Esophagus squamous epithelium (tissue), 5 donors: Measurements from ENCODE around the gene ZBTB2. TPM values are rescaled to one million over a fixed set of nuclear protein-coding genes. Genes with fewer than 3 reads are reported as not detected.

Source experiments
- DNase-seq: peaks from one replicate; lab custom pipeline; 2025; lab: John Stamatoyannopoulos, UW
- H3K27ac ChIP-seq, 4 donors: fragments of 200-600 bp; sonication (generic); one replicate each; pipeline ENCODE4 v1.5.1; 2016 to 2019; ENCODE audit warnings: mild to moderate bottlenecking in 1 of 4
- H3K27me3 ChIP-seq, 4 donors: fragments of 200-600 bp; sonication (generic); 1 replicate in 3 of 4; 2 replicates in 1 of 4; pipeline versions ENCODE4 v1.5.1 to v1.6.0; 2017 to 2021; ENCODE audit warnings: antibody characterized with exemption in 1 of 4
- H3K36me3 ChIP-seq, 3 donors: fragments of 200-600 bp; sonication (generic); one replicate each; pipeline ENCODE4 v1.5.1; 2016 to 2019
- H3K4me1 ChIP-seq, 3 donors: fragments of 200-600 bp; sonication (generic); one replicate each; pipeline ENCODE4 v1.5.1; 2017 to 2019
- H3K4me3 ChIP-seq, 4 donors: fragments of 200-600 bp; sonication (generic); 1 replicate in 3 of 4; 2 replicates in 1 of 4; pipeline ENCODE4 v1.5.1; 2016 to 2019; ENCODE audit warnings: mild to moderate bottlenecking in 2 of 4, moderate library complexity in 1 of 4
- H3K9me3 ChIP-seq, 3 donors: fragments of 200-600 bp; sonication (generic); one replicate each; pipeline ENCODE4 v1.5.1; 2016 to 2019
- POLR2A ChIP-seq, 4 donors: fragments of 450-650 bp; IDR thresholded peaks; one replicate each; pipeline ENCODE4 v1.6.1; 2017; ENCODE audit warnings: antibody characterized with exemption in 4 of 4, mild to moderate bottlenecking in 4 of 4, moderate library complexity in 3 of 4
- WGBS, 2 donors: methylation state at CpG; one replicate each; pipeline ENCODE4 v1.1.5; 2018; 5-methylcytosine and 5-hydroxymethylcytosine counted together
- intact Hi-C: fragments of 100-400 bp; cut with DNase I; formaldehyde crosslinking; loops from one replicate; pipeline ENCODE4 v1.15.0; 2022
- total RNA-seq, 4 donors: library from RNA; depleted of rRNA; stranded (reverse); fragments of >200 nt; gene quantifications; one replicate each; pipeline ENCODE4 v1.1.0, GENCODE V29; 2016
- TF ChIP-seq, protein P1 (sequence below), 6 experiments: fragments of 450-650 bp in 4 of 6; fragments of 200-600 bp in 2 of 6; sonication (generic) in 2 of 6; IDR thresholded peaks; one replicate each; pipeline ENCODE4 v1.5.1; 2016 to 2019; ENCODE audit warnings: antibody characterized with exemption in 6 of 6, mild to moderate bottlenecking in 4 of 6, moderate library complexity in 4 of 6
- donor health status: DM: yes; HTN: yes; CAD: no.

ZBTB2 gene
- total RNA-seq, 4 donors from 2014 or later: 4.2 to 11.3 (median 7.4) TPM

DNA sequence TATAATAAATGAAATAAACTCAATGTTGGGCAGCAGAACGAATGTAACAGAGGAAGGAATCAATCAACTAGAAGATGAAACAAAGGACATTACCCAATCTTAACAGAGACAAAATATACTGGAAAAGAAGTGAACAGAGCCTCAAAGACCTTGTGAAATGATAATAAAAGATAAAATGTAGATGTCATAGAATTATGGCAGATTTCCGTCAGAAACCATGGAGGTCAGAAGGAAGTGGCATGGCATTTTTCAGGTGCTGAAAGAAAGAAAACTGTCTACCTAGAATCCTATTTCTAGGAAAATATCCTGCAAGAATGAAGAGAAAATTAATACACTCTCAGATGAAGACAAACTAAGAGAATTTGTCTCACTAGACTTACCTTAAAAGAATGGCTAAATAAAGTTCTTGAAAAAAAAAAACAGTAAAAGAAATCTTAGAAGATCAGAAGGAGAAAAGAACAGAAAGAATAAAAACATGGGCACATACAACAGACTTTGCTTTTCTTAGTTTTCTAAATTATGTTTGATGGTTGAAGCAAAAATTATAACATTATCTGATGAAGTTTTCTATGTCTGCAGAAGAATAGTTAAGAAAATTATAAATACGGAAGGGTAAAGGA is 23.4 kb upstream of the ZBTB2 start:
- intact Hi-C loops: no loop called here
- Histone ChIP-seq H3K4me1 (no peaks in the 10 kb centered on the region), H3K27ac (no peak overlapping the region), H3K4me3 (no peak overlapping the region), H3K36me3 (peaks cover 5 to 87% (median 11%) of the 10 kb centered on the region in 3 donors), H3K27me3 (no peaks in the 10 kb centered on the region), H3K9me3 (no peaks in the 10 kb centered on the region)
- 94 to 95% methylated on average over 3 of the region's 3 CpGs for WGBS, 2 donors
- no peak for DNase-seq
- TF ChIP-seq, protein P1, sequence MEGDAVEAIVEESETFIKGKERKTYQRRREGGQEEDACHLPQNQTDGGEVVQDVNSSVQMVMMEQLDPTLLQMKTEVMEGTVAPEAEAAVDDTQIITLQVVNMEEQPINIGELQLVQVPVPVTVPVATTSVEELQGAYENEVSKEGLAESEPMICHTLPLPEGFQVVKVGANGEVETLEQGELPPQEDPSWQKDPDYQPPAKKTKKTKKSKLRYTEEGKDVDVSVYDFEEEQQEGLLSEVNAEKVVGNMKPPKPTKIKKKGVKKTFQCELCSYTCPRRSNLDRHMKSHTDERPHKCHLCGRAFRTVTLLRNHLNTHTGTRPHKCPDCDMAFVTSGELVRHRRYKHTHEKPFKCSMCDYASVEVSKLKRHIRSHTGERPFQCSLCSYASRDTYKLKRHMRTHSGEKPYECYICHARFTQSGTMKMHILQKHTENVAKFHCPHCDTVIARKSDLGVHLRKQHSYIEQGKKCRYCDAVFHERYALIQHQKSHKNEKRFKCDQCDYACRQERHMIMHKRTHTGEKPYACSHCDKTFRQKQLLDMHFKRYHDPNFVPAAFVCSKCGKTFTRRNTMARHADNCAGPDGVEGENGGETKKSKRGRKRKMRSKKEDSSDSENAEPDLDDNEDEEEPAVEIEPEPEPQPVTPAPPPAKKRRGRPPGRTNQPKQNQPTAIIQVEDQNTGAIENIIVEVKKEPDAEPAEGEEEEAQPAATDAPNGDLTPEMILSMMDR (IDR thresholded peaks at IDR 0.05): no peak
- TF ChIP-seq POLR2A (IDR thresholded peaks at IDR 0.05): no peak

DNA sequence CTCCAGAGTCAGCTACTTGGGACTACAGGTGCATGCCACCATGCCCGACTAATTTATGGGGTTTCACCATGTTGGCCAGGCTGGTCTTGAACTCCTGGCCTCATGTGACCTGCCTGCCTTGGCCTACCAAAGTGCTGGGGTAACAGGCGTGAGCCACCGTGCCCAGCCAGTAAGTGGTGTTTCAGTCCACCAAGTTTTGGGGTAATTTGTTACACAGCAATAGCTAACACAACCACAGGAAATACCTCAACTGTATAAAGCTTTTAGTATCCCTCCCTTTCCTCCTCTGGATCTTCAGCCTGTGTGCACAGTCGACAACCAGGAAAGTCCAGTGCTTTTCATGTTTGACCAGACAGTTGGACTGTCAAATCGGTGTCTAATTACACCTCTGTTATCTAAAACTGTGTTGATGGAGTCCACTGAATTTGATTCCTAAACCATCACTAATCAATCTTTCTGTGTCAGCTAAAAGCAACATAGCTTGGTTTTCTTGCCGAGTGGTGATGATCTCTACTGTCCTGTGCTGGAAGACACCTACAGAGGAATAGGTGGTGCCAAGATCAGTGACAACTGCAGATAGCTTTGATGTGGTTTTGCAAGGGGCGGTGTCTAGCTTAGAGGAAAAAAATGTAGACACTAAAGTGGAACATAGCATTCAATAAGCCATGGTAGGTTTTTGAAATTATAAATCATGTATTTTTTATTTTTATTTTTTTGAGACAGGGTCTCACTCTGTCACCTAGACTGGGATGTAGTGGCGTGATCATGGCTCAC is 22.2 kb upstream of the ZBTB2 start:
- TF ChIP-seq, protein P1 (IDR thresholded peaks at IDR 0.05): no peak
- no peak for TF ChIP-seq POLR2A (IDR thresholded peaks at IDR 0.05)
- Histone ChIP-seq H3K4me3 (no peak overlapping the region), H3K9me3 (no peaks in the 10 kb centered on the region), H3K36me3 (peaks cover 5 to 79% (median 11%) of the 10 kb centered on the region in 3 donors), H3K27ac (no peak overlapping the region), H3K4me1 (no peaks in the 10 kb centered on the region), H3K27me3 (no peaks in the 10 kb centered on the region)
- intact Hi-C loops: no loop called here
- DNase-seq: no peak
- WGBS, 2 donors: 85 to 92% methylated on average over 7 to 8 of the region's 8 CpGs

DNA sequence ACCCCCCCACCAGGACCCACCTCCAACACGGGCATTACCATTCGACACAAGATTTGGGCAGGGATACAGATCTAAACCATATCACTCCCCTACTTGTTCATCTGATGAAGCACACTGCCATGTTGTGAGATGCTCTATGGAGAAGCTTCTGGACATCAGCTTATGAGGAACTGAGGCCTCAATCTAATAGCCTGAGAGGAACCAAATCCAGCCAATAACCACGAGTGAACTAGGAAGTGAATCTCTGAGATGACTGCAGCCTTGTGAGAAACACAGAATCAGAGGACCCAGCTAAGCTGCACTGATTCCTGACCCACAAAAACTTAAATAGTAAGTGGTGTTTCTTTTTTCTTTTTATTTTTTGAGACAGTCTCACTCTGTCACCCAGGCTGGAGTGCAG is 21.6 kb upstream of the ZBTB2 start:
- intact Hi-C loops: no loop called here
- Histone ChIP-seq H3K4me1 (no peaks in the 10 kb centered on the region), H3K36me3 (peaks cover 5 to 79% (median 11%) of the 10 kb centered on the region in 3 donors), H3K9me3 (no peaks in the 10 kb centered on the region), H3K27ac (no peak overlapping the region), H3K4me3 (no peak overlapping the region), H3K27me3 (no peaks in the 10 kb centered on the region)
- DNase-seq: no peak
- 85 to 87% methylated on average over 3 of the region's 3 CpGs for WGBS, 2 donors
- no peak for TF ChIP-seq POLR2A (IDR thresholded peaks at IDR 0.05)
- TF ChIP-seq, protein P1 (IDR thresholded peaks at IDR 0.05): no peak

DNA sequence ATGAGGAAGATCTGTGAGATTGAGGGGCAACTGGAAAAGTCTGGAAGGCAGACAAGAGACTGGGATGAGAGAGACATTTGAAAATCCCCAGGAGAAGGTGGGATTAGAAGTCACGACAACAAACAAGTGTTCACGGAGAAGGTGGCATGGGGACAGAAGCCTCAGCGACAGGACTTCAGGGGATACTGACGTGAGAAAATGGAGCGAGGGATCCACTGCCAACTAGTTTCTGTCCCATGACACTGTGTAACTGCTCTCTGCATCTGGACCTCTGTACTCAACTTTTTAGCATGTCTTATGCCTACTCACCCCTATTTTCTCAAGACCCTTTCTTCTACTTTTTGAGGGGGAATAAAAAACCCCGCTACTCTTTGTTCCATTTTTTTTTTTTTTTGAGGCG is 18.3 kb upstream of the ZBTB2 start:
- no peaks in the 10 kb centered on the region for H3K27me3 ChIP-seq
- H3K4me1 ChIP-seq: no peaks in the 10 kb centered on the region
- no peak overlapping the region for H3K4me3 ChIP-seq
- no peak for DNase-seq
- intact Hi-C loops: no loop called here
- H3K36me3 ChIP-seq: peaks cover 8 to 73% (median 10%) of the 10 kb centered on the region in 3 donors
- no peak overlapping the region for H3K27ac ChIP-seq
- 92 to 94% methylated on average over 7 of the region's 7 CpGs for WGBS, 2 donors
- H3K9me3 ChIP-seq: no peaks in the 10 kb centered on the region
- TF ChIP-seq, protein P1 (IDR thresholded peaks at IDR 0.05): no peak
- no peak for TF ChIP-seq POLR2A (IDR thresholded peaks at IDR 0.05)

DNA sequence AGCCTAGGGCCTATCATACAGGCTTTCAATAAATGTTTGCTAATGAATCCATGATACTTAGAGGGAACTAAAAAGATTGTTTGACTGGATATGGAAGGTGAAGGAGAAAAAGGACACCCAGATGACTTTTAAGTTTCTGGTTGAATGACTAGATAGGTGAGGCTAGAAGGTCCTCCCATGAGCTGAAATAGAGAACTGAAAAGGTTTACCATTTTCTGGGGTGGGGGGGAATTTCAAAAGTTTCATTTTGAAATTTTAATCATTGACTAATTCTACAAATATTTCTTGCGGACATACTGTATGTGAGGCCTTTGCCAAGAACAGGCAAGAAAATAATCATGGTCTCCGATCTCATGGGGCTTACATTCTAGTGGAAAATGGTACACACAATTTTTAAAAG is 17.9 kb upstream of the ZBTB2 start:
- H3K4me3 ChIP-seq: no peak overlapping the region
- H3K9me3 ChIP-seq: no peaks in the 10 kb centered on the region
- DNase-seq: no peak
- peaks cover 10 to 73% (median 12%) of the 10 kb centered on the region in 3 donors for H3K36me3 ChIP-seq
- H3K27ac ChIP-seq: no peak overlapping the region
- WGBS, 2 donors: 89 to 90% methylated on average over 2 of the region's 2 CpGs
- H3K4me1 ChIP-seq: no peaks in the 10 kb centered on the region
- intact Hi-C loops: no loop called here
- no peaks in the 10 kb centered on the region for H3K27me3 ChIP-seq
- TF ChIP-seq POLR2A (IDR thresholded peaks at IDR 0.05): no peak
- TF ChIP-seq, protein P1 (IDR thresholded peaks at IDR 0.05): no peak
